ENCODE measurements around the gene LFNG. TPM values are rescaled to one million over a fixed set of nuclear protein-coding genes. Genes with fewer than 3 reads are reported as not detected.

The LFNG gene
- polyA plus RNA-seq, 2 of the 4 experiments (the other 2 are of a cell fraction), result 2.3 to 7.3 TPM

GRCh38 chr7:2528481-2529095 is 9.0 kb downstream of the LFNG start:
- no peak for ATAC-seq

GRCh38 chr7:2529161-2530070 is 9.8 kb downstream of the LFNG start:
- ChIA-PET POLR2A (no interaction called here), CTCF (interaction anchor here (1.3 to 1.5 kb wide), 2 partner anchors 52 to 59 kb away, joined by 3 to 4 read pairs; no protein-coding TSS in a partner anchor)
- FAIRE-seq (no peak), ATAC-seq (peak; percentile 54 to 57), DNase-seq (ENCODE audit: low read depth in 1 of 2, low spot score in 1 of 2) (peak; percentile 59 to 60)
- 3% methylated on average over 12 of the region's 30 CpGs for WGBS (ENCODE audit: missing lambda C conversion rate)
- TF ChIP-seq FOSL2 (IDR thresholded peaks at IDR 0.05), result no peak
- peak; percentile 58; the same call in 1 of the 2 replicates for TF ChIP-seq FOSL2 (CRISPR knock-in tag; IDR thresholded peaks at IDR 0.05)
- TF ChIP-seq CTCF (IDR thresholded peaks at IDR 0.05), result no peak
- no peak for TF ChIP-seq ZSCAN20 (CRISPR knock-in tag; IDR thresholded peaks at IDR 0.05)
- TF ChIP-seq E2F6 (IDR thresholded peaks at IDR 0.05; ENCODE audit: borderline replicate concordance, low read depth), result peak; percentile 46; the same call in 1 of the 2 replicates
- peak; percentile 66 for TF ChIP-seq USF2 (IDR thresholded peaks at IDR 0.05)
- no peak for TF ChIP-seq CBX2 (IDR thresholded peaks at IDR 0.05; ENCODE audit: borderline replicate concordance, low read depth)
- no peak for TF ChIP-seq KDM1A (IDR thresholded peaks at IDR 0.05; ENCODE audit: low read depth)
- peak; percentile 55; the same call in 1 of the 2 replicates for TF ChIP-seq MAX (IDR thresholded peaks at IDR 0.05)
- TF ChIP-seq RARB (CRISPR knock-in tag; IDR thresholded peaks at IDR 0.05), result 0 out of 2 replicates have a peak, but pooled peaks have one; percentile 38
- TF ChIP-seq MAZ (IDR thresholded peaks at IDR 0.05; ENCODE audit: borderline replicate concordance, low read depth, low read length), result no peak
- TF ChIP-seq EP300 (IDR thresholded peaks at IDR 0.05), result peak in 1 of 2 experiments; percentile 34; a peak in 1 of 5 replicates
- no peak for TF ChIP-seq HMGXB4 (CRISPR knock-in tag; IDR thresholded peaks at IDR 0.05; ENCODE audit: borderline replicate concordance)
- no peak for TF ChIP-seq HOXB13 (CRISPR knock-in tag; IDR thresholded peaks at IDR 0.05; ENCODE audit: low read depth)
- TF ChIP-seq CEBPB (IDR thresholded peaks at IDR 0.05), result no peak
- TF ChIP-seq JUN (IDR thresholded peaks at IDR 0.05), result peak in 1 of 2 experiments; percentile 69; a peak in 2 of 5 replicates
- peak; percentile 58 for TF ChIP-seq MAFK (IDR thresholded peaks at IDR 0.05; ENCODE audit: partially characterized antibody)
- Histone ChIP-seq H3K4me3 (0 out of 3 replicates have a peak overlapping the region, but pooled peaks have one; percentile 5), H3K4me2 (peak overlapping the region; percentile 78), H3K4me1 (peaks cover 68% of the 10 kb centered on the region), H3K9me3 (no peaks in the 10 kb centered on the region), H3K27ac (peak overlapping the region; percentile 95 to 96)

More at GRCh38 chr7:2528481-2529095, 9.0 kb downstream of the LFNG start:
- Histone ChIP-seq H3K4me1 (peaks cover 76% of the 10 kb centered on the region), H3K27ac (peak overlapping the region; percentile 95 to 96), H3K9me3 (no peaks in the 10 kb centered on the region), H3K4me3 (no peak overlapping the region), H3K4me2 (peak overlapping the region; percentile 78)
- FAIRE-seq, result no peak
- TF ChIP-seq CBX2 (IDR thresholded peaks at IDR 0.05; ENCODE audit: borderline replicate concordance, low read depth), result no peak
- no peak for TF ChIP-seq NR3C1 (IDR thresholded peaks at IDR 0.05)
- no peak for TF ChIP-seq EHMT2 (IDR thresholded peaks at IDR 0.05; ENCODE audit: low read depth)
- TF ChIP-seq FOXS1 (CRISPR knock-in tag; IDR thresholded peaks at IDR 0.05), result no peak
- CTCF ChIA-PET, result interaction anchor here (1.1 to 1.5 kb wide), 3 partner anchors 17 to 78 kb away, joined by 3 read pairs; no protein-coding TSS in a partner anchor
- DNase-seq (ENCODE audit: low read depth in 1 of 2, low spot score in 1 of 2), result no peak
- WGBS (ENCODE audit: missing lambda C conversion rate), result 57% methylated on average over 9 of the region's 18 CpGs
- POLR2A ChIA-PET, result interaction anchor here (1.0 kb wide), 1 partner anchor 17 kb away, joined by 3 read pairs; no protein-coding TSS in a partner anchor
